ENCODE measurements around the gene SP3.

The SP3 gene

DNA sequence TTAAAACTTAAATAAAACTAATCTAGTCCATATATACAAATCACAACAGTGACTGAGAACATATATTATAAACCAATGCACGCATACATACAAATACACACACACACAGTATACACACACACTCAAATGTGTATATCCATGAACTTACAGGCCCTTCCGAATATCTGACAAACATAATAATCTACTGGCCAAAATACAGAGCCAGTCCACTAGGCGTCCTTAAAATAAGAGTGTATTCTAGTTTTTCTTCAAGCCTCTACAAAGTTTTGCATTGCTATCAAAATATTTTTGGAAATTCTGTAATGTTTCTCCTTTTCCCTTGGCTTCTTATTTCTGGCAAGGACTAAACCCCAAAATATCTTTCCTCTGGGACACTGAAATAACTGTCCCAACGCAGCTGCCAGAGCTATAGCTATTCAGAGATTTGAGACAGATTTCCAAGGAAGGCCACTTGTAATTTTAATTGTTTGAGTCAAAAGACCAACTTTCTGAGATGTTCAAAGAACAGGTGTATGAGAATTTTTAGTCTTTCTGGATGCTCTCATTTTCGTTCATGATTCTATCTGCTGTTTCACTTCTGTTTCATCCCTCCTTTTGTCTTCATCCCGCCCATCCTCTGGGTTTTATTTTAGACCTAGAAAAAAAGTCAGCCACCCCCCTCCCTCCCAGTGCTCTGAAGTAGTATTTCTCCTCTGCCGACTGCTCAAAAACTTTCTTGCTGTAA lies 24.1 kb upstream of the SP3 start:
- TF ChIP-seq, protein P1, sequence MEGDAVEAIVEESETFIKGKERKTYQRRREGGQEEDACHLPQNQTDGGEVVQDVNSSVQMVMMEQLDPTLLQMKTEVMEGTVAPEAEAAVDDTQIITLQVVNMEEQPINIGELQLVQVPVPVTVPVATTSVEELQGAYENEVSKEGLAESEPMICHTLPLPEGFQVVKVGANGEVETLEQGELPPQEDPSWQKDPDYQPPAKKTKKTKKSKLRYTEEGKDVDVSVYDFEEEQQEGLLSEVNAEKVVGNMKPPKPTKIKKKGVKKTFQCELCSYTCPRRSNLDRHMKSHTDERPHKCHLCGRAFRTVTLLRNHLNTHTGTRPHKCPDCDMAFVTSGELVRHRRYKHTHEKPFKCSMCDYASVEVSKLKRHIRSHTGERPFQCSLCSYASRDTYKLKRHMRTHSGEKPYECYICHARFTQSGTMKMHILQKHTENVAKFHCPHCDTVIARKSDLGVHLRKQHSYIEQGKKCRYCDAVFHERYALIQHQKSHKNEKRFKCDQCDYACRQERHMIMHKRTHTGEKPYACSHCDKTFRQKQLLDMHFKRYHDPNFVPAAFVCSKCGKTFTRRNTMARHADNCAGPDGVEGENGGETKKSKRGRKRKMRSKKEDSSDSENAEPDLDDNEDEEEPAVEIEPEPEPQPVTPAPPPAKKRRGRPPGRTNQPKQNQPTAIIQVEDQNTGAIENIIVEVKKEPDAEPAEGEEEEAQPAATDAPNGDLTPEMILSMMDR (IDR thresholded peaks at IDR 0.05): no peak
- TF ChIP-seq ZFX (IDR thresholded peaks at IDR 0.05; ENCODE audit: borderline replicate concordance): no peak
- no peak overlapping the region for H3K27ac ChIP-seq

DNA sequence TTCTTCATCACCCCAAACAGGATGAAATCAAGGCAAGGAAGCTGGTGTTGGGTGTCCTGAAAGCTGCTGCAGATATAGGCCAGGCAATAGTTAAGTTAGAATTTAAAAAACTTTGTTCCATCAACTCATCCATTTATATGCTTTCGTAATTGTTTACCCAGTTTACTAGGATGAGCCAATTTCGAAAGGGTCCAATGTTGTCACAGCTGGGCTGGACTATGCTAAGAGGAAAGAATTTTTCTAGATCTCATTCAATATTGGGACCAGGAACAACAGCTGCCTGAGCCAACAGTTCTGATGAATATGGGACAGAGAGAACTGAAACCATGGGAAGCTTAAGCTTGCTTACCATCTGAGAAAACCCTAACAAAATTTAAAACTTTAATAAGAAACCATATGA lies 21.6 kb upstream of the SP3 start:
- peak overlapping the region; percentile 92; the same call in 1 of the 2 replicates for H3K27ac ChIP-seq
- TF ChIP-seq, protein P1 (IDR thresholded peaks at IDR 0.05): no peak
- TF ChIP-seq ZFX (IDR thresholded peaks at IDR 0.05; ENCODE audit: borderline replicate concordance): no peak

DNA sequence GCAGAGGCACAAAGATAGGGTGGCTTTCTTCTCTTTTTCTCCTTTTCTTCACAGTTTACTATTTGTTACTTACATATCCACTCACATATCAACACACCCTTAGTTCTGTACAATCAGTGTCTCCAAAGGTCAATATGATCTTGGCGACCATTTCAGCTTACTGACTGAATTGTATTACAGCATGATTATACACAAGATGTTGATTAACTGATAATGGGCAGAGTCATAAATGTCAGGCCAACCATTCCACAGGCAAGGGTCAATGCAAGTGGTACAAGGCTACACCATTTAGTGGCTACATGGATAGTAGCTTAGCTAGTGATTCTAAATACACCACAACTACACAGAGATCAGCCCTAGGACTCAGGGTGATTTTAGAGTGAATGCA lies 20.4 kb upstream of the SP3 start:
- TF ChIP-seq ZFX (IDR thresholded peaks at IDR 0.05; ENCODE audit: borderline replicate concordance): no peak
- TF ChIP-seq, protein P1 (IDR thresholded peaks at IDR 0.05): no peak
- H3K27ac ChIP-seq: peak overlapping the region; percentile 92

DNA sequence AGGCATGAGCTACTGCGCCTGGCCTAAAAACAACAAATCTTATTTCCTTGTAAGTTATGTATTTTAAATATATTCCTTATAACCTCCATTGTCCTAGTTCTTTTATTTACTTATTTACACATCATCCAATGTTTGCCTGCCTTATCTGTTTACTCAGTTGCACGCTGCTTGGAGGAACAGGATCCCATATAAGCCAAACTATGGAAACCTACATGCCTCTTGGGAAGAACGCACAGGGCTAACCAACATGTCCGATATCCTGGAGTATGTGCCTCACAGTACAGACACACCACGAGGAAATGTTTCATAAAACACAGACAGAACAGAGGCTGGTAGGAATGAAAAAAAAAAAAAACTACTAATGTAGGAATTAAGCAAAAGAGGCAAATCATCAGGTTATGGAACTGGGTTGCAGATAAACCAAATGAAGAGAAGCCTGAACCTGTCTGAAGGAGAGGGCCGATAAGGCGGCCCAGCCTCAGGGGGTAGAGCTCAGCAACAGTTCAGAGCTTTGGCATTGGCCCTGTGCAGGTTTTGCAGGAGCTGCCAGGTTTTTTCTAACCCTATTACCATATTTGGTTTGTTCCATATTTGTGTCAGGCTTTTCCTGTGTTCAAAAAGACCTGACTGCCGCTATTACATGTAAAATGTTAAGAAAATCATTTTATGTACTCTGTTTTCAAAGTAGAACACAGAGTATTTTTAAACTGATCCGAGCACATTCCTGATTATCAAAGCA lies 19.9 kb upstream of the SP3 start:
- TF ChIP-seq ZFX (IDR thresholded peaks at IDR 0.05; ENCODE audit: borderline replicate concordance): no peak
- TF ChIP-seq, protein P1 (IDR thresholded peaks at IDR 0.05): no peak
- H3K27ac ChIP-seq: peak overlapping the region; percentile 92

DNA sequence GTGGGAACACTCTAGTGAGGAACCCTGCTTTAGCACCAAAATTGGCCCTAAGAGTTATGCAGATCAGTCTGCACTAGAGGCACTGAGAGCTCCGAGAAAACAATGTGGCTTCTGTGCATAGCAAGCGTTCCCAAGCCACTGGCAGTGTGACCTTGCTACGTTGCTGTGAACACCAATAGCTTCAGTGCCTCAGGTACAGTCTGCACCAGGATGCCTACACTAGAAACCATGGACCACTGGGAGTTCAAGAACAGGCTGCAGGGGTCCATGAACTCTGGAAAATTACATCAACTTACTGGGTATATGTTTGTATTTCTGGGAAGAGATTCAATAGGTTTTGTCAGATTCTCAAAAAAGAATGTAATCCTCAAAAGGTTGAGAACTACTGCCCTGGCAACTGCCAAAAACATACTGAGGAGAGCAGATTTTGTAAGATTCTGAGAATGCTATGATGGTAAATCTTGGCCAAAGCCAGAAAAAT lies 18.3 kb upstream of the SP3 start:
- H3K27ac ChIP-seq: peak overlapping the region; percentile 92; the same call in 1 of the 2 replicates
- no peak for TF ChIP-seq ZFX (IDR thresholded peaks at IDR 0.05; ENCODE audit: borderline replicate concordance)
- TF ChIP-seq, protein P1 (IDR thresholded peaks at IDR 0.05): no peak

DNA sequence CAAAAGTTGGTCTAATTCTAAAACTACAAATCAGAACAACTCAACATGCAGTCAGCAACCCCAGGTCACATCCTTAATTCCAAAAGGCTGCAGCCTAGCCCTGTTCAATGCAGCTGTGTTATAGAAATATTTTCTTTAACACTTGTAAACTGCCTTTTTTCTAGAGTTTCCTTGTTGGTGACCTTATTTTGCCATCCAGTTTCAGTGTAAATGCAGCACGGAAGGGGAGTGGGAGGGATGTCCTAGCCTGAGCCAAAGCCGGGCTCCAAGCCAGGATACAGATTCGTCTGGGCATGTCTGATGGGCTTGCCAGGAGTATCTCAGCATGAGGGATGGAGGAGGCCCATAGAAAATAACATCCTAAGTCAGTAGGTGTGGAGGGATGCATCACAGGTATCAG lies 17.7 kb upstream of the SP3 start:
- H3K27ac ChIP-seq: no peak overlapping the region
- TF ChIP-seq, protein P1 (IDR thresholded peaks at IDR 0.05): no peak
- no peak for TF ChIP-seq ZFX (IDR thresholded peaks at IDR 0.05; ENCODE audit: borderline replicate concordance)

All from 22Rv1 (cell line).